Measurements from ENCODE around the gene C19orf73. TPM values are rescaled to one million over a fixed set of nuclear protein-coding genes. Genes with fewer than 3 reads are reported as not detected.
A peak's percentile ranks its signal among the peaks of the same experiment; 100 is the strongest.

C19orf73 gene, protein sequence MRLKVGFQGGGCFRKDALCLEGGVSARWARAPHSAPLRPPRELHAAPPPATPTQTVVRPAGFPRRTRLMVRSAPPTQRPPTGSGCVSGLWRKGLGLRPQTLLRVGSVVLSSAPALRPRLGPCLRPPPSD
- total RNA-seq (2013) = 2.1 TPM
- polyA plus RNA-seq (under 1 TPM; 0.60 to 0.76 (median 0.66) TPM), polyA minus RNA-seq (1.1 and 5.3 TPM in 2 replicates), total RNA-seq (0.07 to 0.92 (median 0.20) reads per million in 11 experiments)

GRCh38 chr19:49118565-49119410, at the start of gene C19orf73:
Gene C19orf73, minus strand, starts transcription at chr19:49119143. Its CDS starts 121 bp downstream, at chr19:49119022.
- H3K4me3 ChIP-seq (replicated peaks in 1 of 3; ENCODE audit: low read depth in 2 of 3, low read length in 3 of 3) = peak within 1 kb of the TSS; percentile 33 to 75 (median 63)
- no peaks in the 10 kb centered on the region for H3K9me3 ChIP-seq (replicated peaks in 1 of 2; ENCODE audit: control insufficient read depth in 1 of 2, insufficient read depth in 1 of 2, low read length in 2 of 2)
- DNase-seq = peak; percentile 89 to 94 (median 93)
- Mint-ChIP-seq H3K36me3 (peaks cover 2 to 9% of the 10 kb centered on the region in 2 donors), H3K27ac (peak within 1 kb of the TSS; percentile 80 to 91 (median 85)), H3K4me3 (peak within 1 kb of the TSS; percentile 75 to 89), H3K4me1 (peaks cover 41% of the 10 kb centered on the region), H3K9me3 (peaks cover 3 to 20% (median 11%) of the 10 kb centered on the region in 7 donors), H3K27me3 (ENCODE audit: low read depth in 3 of 3) (peaks cover 30 to 43% (median 35%) of the 10 kb centered on the region in 3 donors)
- intact Hi-C loops (cut with micrococcal nuclease) = no loop called here
- peaks cover 37 to 55% of the 10 kb centered on the region in 2 donors for H3K4me1 ChIP-seq (ENCODE audit: control insufficient read depth in 1 of 2, insufficient read depth in 2 of 2, low read length in 2 of 2)
- peak within 1 kb of the TSS; percentile 77 for H3K4me2 ChIP-seq (replicated peaks; ENCODE audit: extremely low read depth, low read length, poor library complexity, severe bottlenecking)
- H2AFZ ChIP-seq (ENCODE audit: insufficient read depth, low read depth, low read length, poor library complexity, severe bottlenecking) = peak within 1 kb of the TSS; percentile 84
- H3K36me3 ChIP-seq (replicated peaks in 1 of 2; ENCODE audit: control insufficient read depth in 1 of 2, insufficient read depth in 2 of 2, low read length in 2 of 2) = no peaks in the 10 kb centered on the region
- WGBS (ENCODE audit: insufficient coverage) = under 1% methylated on average over 64 of the region's 85 CpGs
- peak within 1 kb of the TSS; percentile 63 for H3K9ac ChIP-seq (ENCODE audit: insufficient read depth, low read length, poor library complexity, severe bottlenecking)
- H4K20me1 ChIP-seq (ENCODE audit: insufficient read depth, low read length) = no peaks in the 10 kb centered on the region
- H3K27me3 ChIP-seq (ENCODE audit: control insufficient read depth in 2 of 2, insufficient read depth in 2 of 2, low read length in 2 of 2) = peaks cover 15 to 25% of the 10 kb centered on the region in 2 donors
- no peak for TF ChIP-seq CTCF (IDR thresholded peaks at IDR 0.05)
- H3K27ac ChIP-seq (ENCODE audit: low read depth in 1 of 2, low read length in 2 of 2) = peak within 1 kb of the TSS; percentile 80 to 83
- H3K79me2 ChIP-seq (ENCODE audit: insufficient read depth, low read length) = no peaks in the 10 kb centered on the region

DNA sequence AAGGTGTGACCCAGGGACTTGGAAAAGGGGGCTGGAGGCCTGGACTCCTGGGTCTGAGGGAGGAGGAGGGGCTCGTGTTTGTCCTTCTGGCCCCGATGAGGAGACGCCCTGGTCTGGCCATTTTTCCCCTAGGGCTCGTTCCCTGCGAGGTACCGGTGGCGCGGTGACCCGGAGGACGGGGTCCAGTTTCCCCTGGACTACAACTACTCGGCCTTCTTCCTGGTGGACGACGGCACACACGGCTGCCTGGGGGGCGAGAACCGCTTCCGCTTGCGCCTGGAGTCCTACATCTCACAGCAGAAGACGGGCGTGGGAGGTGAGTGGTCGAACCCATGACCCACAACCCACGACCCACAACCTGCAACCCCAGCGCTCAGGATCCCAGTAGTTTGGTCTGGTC, 49.5 kb upstream of the C19orf73 start:
- H3K9ac ChIP-seq (ENCODE audit: insufficient read depth, low read length, poor library complexity, severe bottlenecking) = no peak overlapping the region
- no peak for TF ChIP-seq CTCF (IDR thresholded peaks at IDR 0.05)
- no peaks in the 10 kb centered on the region for H3K4me1 Mint-ChIP-seq
- no peaks in the 10 kb centered on the region for H3K79me2 ChIP-seq (ENCODE audit: insufficient read depth, low read length)
- intact Hi-C loops (cut with micrococcal nuclease) = no loop called here
- H3K4me1 ChIP-seq (ENCODE audit: control insufficient read depth in 1 of 2, insufficient read depth in 2 of 2, low read length in 2 of 2) = no peaks in the 10 kb centered on the region
- H3K4me3 ChIP-seq (replicated peaks in 1 of 3; ENCODE audit: low read depth in 2 of 3, low read length in 3 of 3) = no peak overlapping the region
- H3K4me2 ChIP-seq (replicated peaks; ENCODE audit: extremely low read depth, low read length, poor library complexity, severe bottlenecking) = no peak overlapping the region
- H3K36me3 ChIP-seq (replicated peaks in 1 of 2; ENCODE audit: control insufficient read depth in 1 of 2, insufficient read depth in 2 of 2, low read length in 2 of 2) = no peaks in the 10 kb centered on the region
- H3K9me3 ChIP-seq (replicated peaks in 1 of 2; ENCODE audit: control insufficient read depth in 1 of 2, insufficient read depth in 1 of 2, low read length in 2 of 2) = no peaks in the 10 kb centered on the region
- H2AFZ ChIP-seq (ENCODE audit: insufficient read depth, low read depth, low read length, poor library complexity, severe bottlenecking) = no peak overlapping the region
- no peak overlapping the region for H3K4me3 Mint-ChIP-seq
- no peak overlapping the region for H3K27ac ChIP-seq (ENCODE audit: low read depth in 1 of 2, low read length in 2 of 2)
- no peaks in the 10 kb centered on the region for H3K9me3 Mint-ChIP-seq
- no peaks in the 10 kb centered on the region for H3K27me3 ChIP-seq (ENCODE audit: control insufficient read depth in 2 of 2, insufficient read depth in 2 of 2, low read length in 2 of 2)
- H4K20me1 ChIP-seq (ENCODE audit: insufficient read depth, low read length) = no peaks in the 10 kb centered on the region
- peak overlapping the region in 1 of 7 donors; percentile 30 for H3K27ac Mint-ChIP-seq
- no peaks in the 10 kb centered on the region for H3K36me3 Mint-ChIP-seq
- no peak for DNase-seq
- WGBS (ENCODE audit: insufficient coverage) = 97% methylated on average over 21 of the region's 23 CpGs
- H3K27me3 Mint-ChIP-seq (ENCODE audit: low read depth in 3 of 3) = peaks cover 0 to 16% (median 4%) of the 10 kb centered on the region in 3 donors

All from CD14-positive monocyte (primary cell).